GM21447 (cell line): Measurements from ENCODE around the gene ASIC3.
"Not testable (repeated sequence)": the region's sequence is repeated elsewhere in the genome, so short reads cannot be mapped to it uniquely, and the experiment has no call there.

Experiments
- ATAC-seq: cut with Tn5 transposase; IDR thresholded peaks from one replicate; pipeline ENCODE4 v1.9.1; 2021; ENCODE audit not compliant: unreplicated experiment

ASIC3 gene

DNA sequence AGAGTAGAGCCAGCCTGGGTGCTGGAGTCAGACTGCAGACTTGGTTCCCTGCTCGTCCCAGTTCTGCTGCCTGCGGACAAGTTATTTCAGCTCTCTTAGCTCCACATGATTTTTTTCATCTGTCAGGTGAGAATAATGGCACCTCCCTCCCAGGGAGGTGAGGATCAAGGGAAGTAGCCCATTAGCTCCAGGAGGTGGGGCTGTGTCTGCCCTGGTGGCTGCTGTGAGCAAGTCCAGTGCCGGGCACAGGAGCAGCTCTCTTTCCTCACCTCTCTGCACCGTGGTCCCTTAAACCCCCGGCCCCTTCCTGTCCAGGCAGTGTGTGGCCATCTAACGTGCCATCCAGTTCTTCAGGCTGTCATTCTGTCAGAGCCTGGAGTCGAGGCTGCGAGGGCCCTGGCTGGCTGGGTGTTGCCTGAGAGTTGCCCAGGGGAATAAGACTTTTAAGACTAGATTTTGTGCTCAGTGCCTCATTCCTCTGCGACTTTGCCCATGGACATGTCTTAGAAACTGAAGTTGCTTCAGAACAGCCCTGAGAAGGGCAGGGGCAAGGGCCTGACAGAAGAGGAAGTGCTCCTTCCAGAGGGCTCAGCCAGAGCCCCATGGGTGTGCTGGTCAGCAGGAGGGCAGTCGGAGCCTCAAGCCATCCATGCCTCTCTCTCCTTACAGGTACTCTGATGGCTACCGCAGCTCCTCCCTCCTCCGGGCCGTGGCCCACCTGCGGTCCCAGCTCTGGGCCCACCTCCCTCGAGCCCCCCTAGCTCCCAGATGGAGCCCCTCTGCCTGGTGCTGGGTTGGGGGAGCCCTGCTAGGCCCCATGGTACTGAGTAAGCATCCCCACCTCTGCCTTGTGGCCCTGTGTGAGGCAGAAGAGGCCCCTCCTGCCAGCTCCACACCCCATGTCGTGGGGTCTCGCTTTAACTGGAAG is 15.1 kb upstream of the ASIC3 start:
- ATAC-seq: no peak

DNA sequence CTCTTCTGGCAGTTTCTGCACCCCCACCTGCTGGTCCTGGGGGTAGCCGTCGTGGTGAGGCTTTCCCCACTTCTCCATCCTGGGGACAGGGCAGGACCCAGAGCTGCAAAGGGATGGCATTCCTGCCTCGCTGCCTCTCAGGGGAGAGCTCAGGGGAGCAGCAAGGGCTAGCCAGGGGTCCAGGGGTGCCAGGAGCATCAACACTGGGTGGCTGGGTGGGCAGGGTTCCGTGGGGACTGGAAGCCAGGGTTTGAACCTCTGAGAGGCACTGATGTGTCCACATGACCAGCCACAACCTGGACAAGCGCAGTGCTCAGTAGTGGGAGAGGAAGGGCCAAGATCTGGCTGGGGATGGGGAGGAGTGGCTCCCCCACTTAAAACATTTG is 14.5 kb upstream of the ASIC3 start:
- ATAC-seq: no peak

DNA sequence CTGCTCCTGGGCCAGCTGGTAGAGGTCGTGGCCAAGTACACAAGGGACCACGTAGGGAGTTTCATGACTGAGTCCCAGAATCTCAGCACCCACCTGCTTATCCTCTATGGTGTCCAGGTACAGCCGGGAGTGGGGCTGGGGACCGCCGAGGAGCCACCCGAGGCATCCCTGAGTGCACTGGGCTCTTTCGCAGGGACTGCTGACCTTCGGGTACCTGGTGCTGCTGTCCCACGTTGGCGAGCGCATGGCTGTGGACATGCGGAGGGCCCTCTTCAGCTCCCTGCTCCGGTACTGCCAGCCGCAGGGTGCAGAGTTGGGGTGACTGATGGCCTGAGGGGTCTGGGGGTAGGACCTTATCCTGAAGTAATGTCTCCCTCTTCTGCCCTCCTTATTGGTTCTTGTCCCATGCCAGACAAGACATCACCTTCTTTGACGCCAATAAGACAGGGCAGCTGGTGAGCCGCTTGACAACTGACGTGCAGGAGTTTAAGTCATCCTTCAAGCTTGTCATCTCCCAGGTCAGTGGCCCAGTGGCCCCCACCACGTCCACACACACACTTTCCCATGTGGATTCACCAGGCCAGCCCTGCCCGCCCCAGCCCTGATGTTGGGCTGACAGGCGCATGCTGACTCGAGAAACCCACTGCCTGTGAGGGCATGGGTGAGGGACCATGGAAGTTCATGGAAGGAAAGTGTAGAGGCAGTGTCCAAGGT is 13.9 kb upstream of the ASIC3 start:
- ATAC-seq: no peak

DNA sequence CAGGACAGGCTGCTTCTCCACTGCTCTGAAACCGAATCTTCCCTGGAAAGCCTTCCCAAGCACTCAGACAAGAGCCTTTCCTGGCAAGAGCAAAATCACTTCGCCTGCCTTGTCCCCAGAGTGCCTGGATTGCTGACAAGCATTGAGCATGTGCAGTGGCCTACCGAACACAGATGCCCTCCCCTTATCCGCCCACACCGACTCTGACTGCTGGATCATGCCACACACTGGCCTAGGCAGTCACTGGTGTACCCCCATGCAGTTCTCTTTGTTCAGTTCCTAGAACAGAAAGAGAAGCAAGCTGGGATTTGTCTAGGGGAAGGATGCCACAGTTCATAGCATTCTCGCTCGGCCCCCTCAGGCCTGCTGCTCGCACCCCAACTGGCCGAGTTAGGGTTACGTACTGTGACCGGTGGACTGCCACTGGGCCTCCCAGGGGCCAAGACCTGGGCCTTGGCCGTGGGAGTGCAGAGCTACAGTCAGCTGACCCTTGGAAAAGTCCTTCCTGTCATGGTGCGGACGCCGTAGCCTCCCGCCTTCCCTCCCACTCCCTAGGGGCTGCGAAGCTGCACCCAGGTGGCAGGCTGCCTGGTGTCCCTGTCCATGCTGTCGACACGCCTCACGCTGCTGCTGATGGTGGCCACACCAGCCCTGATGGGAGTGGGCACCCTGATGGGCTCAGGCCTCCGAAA is 13.2 kb upstream of the ASIC3 start:
- ATAC-seq: no peak

DNA sequence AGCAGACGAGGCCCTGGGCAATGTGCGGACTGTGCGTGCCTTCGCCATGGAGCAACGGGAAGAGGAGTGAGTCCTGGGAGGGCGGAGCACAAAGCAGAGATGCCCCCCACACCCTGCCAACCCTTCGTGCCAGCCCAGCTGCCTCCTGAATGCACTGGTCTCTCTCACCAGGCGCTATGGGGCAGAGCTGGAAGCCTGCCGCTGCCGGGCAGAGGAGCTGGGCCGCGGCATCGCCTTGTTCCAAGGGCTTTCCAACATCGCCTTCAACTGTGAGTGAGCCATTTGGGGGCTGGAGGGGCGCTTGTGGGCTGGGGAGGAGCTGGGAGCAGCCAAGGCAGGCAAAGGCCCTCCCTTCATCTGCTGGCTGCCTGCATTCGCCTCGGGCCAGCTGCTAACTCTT is 12.4 kb upstream of the ASIC3 start:
- no peak for ATAC-seq

- peak; percentile 53 for ATAC-seq
Observed at GRCh38 chr7:151038951-151039849, 9.1 kb upstream of the ASIC3 start.

- no peak for ATAC-seq
Observed at GRCh38 chr7:151039850-151040548, 8.3 kb upstream of the ASIC3 start.

- ATAC-seq: no peak
Observed at GRCh38 chr7:151040616-151041375, 7.5 kb upstream of the ASIC3 start.

GRCh38 chr7:151043449-151043848 is 4.9 kb upstream of the ASIC3 start:
- not testable (repeated sequence) for ATAC-seq

DNA sequence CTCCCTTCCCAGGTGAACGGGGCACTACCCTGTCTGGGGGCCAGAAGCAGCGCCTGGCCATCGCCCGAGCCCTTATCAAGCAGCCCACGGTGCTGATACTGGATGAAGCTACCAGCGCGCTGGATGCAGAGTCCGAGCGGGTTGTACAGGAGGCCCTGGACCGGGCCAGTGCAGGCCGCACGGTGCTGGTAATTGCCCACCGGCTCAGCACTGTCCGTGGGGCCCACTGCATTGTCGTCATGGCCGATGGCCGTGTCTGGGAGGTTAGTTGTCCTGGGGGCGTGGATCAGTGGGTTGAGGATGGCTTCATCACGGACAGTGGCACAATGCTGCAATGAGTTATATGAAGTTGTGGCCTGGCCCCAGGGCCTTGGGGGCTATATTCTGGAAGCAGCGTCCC is 4.4 kb upstream of the ASIC3 start:
- ATAC-seq: no peak

DNA sequence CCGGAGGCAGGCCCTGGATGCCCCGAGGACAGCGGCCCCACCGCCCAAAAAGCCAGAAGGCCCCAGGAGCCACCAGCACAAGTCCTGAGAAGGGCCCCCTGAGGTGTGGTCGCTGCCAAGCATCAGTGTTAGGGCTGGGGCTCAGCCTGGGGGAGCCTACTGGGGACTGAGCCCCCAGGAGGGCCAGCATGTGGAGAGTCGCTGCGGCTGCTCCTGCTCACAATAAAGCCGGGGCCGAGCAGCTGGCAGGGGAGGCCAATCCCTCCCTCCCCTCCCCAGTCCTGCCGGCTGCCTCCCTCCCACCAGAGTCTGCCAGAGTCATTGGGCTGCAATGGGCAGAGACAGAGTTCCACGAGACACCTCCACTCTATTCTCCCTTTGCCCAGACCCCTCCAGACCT is 3.1 kb upstream of the ASIC3 start:
- no peak for ATAC-seq

- no peak for ATAC-seq
Observed at GRCh38 chr7:151045967-151046366, 2.4 kb upstream of the ASIC3 start.

DNA sequence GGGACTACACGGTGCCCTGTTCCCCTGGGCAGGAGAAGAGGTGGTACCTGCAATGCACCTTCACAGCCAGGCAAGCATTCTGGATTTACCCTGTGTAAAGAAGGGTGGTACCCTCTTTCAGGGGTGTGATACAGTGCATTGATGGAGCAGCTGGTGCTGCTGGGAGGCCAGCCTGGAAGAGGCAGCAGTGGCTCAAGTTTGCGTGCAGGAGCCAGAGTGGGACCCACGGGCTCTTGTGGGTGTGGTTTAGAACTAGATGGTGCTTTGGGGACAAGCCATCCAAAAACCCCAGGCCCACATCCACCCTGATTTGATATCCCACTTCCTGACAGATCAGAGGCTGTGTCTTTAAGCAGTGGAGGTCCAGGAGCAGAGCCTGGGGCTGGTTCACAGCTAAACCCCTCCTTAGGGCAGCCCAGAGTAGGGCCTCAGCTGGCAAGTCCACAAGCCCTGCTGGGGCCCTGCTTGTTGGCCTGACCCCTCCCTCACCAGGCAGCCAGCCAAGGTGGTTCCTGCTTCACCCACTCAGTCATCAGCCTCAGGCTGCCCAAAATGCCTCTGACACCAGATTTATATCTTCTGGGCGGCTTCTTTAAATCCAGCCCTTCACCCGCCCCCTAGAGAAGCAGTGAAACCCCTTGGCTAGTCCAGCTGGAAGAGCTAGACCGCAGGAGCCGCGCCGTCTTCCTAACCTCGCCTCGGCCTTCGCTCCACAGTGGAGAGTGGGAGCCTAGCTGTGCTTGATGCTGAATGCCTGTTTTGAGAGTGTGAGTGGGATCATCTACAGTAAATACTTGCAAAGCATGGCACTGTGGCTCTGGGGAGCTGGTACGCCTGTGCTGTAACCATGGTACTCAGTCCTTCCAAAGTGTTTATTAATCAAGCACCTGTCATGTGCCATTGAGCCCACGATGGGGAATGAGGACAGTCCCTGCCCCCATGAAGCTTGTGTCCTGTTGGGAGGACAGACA is 1.4 kb upstream of the ASIC3 start:
- ATAC-seq: no peak

GRCh38 chr7:151048911-151049463 is 656 bp downstream of the ASIC3 start:
- no peak for ATAC-seq

GRCh38 chr7:151051108-151051507 is 2.8 kb downstream of the ASIC3 start:
- ATAC-seq: no peak

DNA sequence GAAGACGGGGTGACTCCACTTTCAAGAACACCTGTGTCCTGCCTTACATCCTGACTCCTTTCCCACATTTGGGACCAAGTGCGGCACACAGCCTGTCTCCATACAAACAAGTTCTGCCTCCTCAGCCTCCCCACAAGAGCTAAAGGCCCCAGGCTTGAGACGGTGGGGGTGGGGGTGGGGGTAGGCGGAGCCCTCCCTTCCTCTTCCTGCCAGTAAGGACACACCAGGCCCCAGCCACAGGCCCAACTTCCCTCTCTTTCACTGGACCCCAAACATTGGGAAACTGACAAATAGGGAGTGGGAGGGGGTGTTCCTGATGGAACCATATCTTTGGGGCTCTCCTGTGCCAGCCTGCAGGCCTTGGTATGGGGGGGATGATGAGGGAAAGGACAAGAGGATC is 4.8 kb downstream of the ASIC3 start:
- no peak for ATAC-seq

GRCh38 chr7:151053751-151054150 is 5.4 kb downstream of the ASIC3 start:
- ATAC-seq: no peak

DNA sequence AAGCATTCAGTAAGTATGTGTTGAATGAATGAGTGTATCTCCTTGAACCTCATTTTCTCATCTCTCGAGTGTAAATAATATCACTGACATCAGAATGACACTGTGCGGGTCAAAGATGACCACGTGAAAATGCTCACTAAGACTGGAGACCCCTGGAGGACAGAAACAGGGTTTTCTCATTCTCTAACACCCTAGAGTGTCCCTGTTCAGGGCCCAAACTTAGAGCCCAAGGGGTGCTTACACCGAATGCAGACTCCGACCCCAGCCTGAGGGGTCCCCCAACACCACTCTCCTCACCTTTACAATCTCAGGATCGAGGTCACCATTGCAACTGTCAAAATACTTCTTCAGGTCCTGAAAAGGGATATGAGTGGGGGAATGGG is 7.9 kb downstream of the ASIC3 start:
- no peak for ATAC-seq
